GM23338 (cell line): ENCODE measurements around the gene NPTXR. TPM values are rescaled to one million over a fixed set of nuclear protein-coding genes. Genes with fewer than 3 reads are reported as not detected.

Experiments used
- ATAC-seq: fragments of 200-7000 bp; cut with Tn5 transposase; 3 replicates; pipeline ENCODE4 v1.9.1; 2020
- DNase-seq: peaks from one replicate; pipeline ENCODE4 v3.0.0-alpha.2; 2015; ENCODE audit warnings: low spot score
- H2AFZ ChIP-seq: fragments of 200-600 bp; sonication (generic); 2 replicates; pipeline ENCODE4 v1.8.0; 2016; ENCODE audit warnings: antibody characterized with exemption, mild to moderate bottlenecking, moderate library complexity
- H3F3A ChIP-seq: fragments of 200-600 bp; sonication (generic); replicated peaks from 2 replicates; pipeline ENCODE4 v1.8.0; 2017; ENCODE audit warnings: antibody characterized with exemption, mixed run types, low read depth
- H3K27ac ChIP-seq: fragments of 200-600 bp; sonication (generic); 2 replicates; pipeline ENCODE4 v1.6.1; 2016; ENCODE audit warnings: low read depth
- H3K27me3 ChIP-seq: fragments of 200-600 bp; sonication (generic); 2 replicates; pipeline ENCODE4 v1.8.0; 2016; ENCODE audit warnings: mild to moderate bottlenecking, mixed run types, moderate library complexity; ENCODE audit not compliant: insufficient read depth
- H3K36me3 ChIP-seq: fragments of 200-600 bp; sonication (generic); 2 replicates; pipeline ENCODE4 v1.8.0; 2016; ENCODE audit warnings: mild to moderate bottlenecking; ENCODE audit not compliant: insufficient read depth
- H3K4me1 ChIP-seq: fragments of 200-600 bp; sonication (generic); 2 replicates; pipeline ENCODE4 v1.8.0; 2016; ENCODE audit warnings: mild to moderate bottlenecking, moderate library complexity; ENCODE audit not compliant: insufficient read depth
- H3K4me2 ChIP-seq: fragments of 200-600 bp; sonication (generic); 2 replicates; pipeline ENCODE4 v1.7.1; 2017; ENCODE audit warnings: mixed run types
- H3K4me3 ChIP-seq: fragments of 200-600 bp; sonication (generic); 2 replicates; pipeline ENCODE4 v1.6.1; 2016; ENCODE audit warnings: mixed run types
- H3K79me2 ChIP-seq: fragments of 200-600 bp; sonication (generic); replicated peaks from 2 replicates; pipeline ENCODE4 v1.8.0; 2017; ENCODE audit warnings: mild to moderate bottlenecking; ENCODE audit not compliant: insufficient read depth
- H3K9me2 ChIP-seq: fragments of 200-600 bp; sonication (generic); 2 replicates; pipeline ENCODE4 v1.8.0; 2017; ENCODE audit not compliant: insufficient read depth
- H4K20me1 ChIP-seq: fragments of 200-600 bp; sonication (generic); replicated peaks from 2 replicates; pipeline ENCODE4 v1.8.0; 2017; ENCODE audit warnings: mild to moderate bottlenecking; ENCODE audit not compliant: insufficient read depth
- H3K27ac Mint-ChIP-seq: 2 replicates; pipeline ENCODE4 v1.8.0; 2020; ENCODE audit warnings: inconsistent platforms, mild to moderate bottlenecking, moderate library complexity, mixed read lengths
- H3K27me3 Mint-ChIP-seq: 3 replicates; pipeline ENCODE4 v1.8.0; 2022; ENCODE audit warnings: low read depth, mild to moderate bottlenecking, moderate library complexity, mixed read lengths, inconsistent platforms; ENCODE audit not compliant: insufficient read depth, poor library complexity
- H3K36me3 Mint-ChIP-seq: 3 replicates; pipeline ENCODE4 v1.8.0; 2021; ENCODE audit warnings: low read depth, mild to moderate bottlenecking, inconsistent platforms, moderate library complexity, mixed read lengths
- H3K4me1 Mint-ChIP-seq: 3 replicates; pipeline ENCODE4 v1.8.0; 2020; ENCODE audit warnings: mild to moderate bottlenecking, inconsistent platforms, mixed read lengths
- H3K4me3 Mint-ChIP-seq: 3 replicates; pipeline ENCODE4 v1.8.0; 2021; ENCODE audit warnings: moderate library complexity, mild to moderate bottlenecking, inconsistent platforms, mixed read lengths
- H3K9me3 Mint-ChIP-seq: 3 replicates; pipeline ENCODE4 v1.8.0; 2020; ENCODE audit warnings: moderate library complexity, mild to moderate bottlenecking, inconsistent platforms, mixed read lengths
- CREB1 ChIP-seq: fragments of 250-450 bp; sonication (Bioruptor Pico); IDR thresholded peaks from 2 replicates; pipeline ENCODE4 v1.5.0; 2020; ENCODE audit warnings: low read depth, mild to moderate bottlenecking, moderate library complexity
- CTCF ChIP-seq, 2 experiments: fragments of 200-600 bp in 1 of 2; sonication (generic) in 1 of 2; conservative IDR thresholded peaks; 2 replicates each; pipeline versions ENCODE4 v1.5.1 to v1.6.1; 2016 to 2017; ENCODE audit warnings: antibody characterized with exemption in 2 of 2, low read depth in 2 of 2, mild to moderate bottlenecking in 2 of 2, moderate library complexity in 1 of 2
- JUNB ChIP-seq: IDR thresholded peaks from one replicate; pipeline ENCODE4 v1.6.1; 2016; ENCODE audit warnings: antibody characterized with exemption; ENCODE audit not compliant: unreplicated experiment
- REST ChIP-seq: IDR thresholded peaks from one replicate; pipeline ENCODE4 v1.6.1; 2018; ENCODE audit warnings: antibody characterized with exemption; ENCODE audit not compliant: unreplicated experiment
- ZNF114 ChIP-seq: fragments of 250-450 bp; sonication (Bioruptor Pico); IDR thresholded peaks from 2 replicates; pipeline ENCODE4 v1.5.0; 2020; ENCODE audit warnings: mild to moderate bottlenecking, moderate library complexity
- ZNF331 ChIP-seq: fragments of 250-450 bp; sonication (Bioruptor Pico); IDR thresholded peaks from 2 replicates; pipeline ENCODE4 v1.5.0; 2020; ENCODE audit warnings: low read depth, mild to moderate bottlenecking, moderate library complexity
- polyA plus RNA-seq: library from polyadenylated mRNA; unstranded; fragments of >200 nt; fragmentation: Nextera tagmentation; extraction: Ambion mirVana; gene quantifications from 2 replicates; pipeline ENCODE4 v1.2.1, GENCODE V29; 2016
- total RNA-seq: library from RNA; depleted of rRNA; stranded (reverse); fragments of >200 nt; shearing (Covaris generic); gene quantifications from 2 replicates; pipeline ENCODE4 v1.2.3, GENCODE V29; 2014

Gene NPTXR
- total and polyA plus RNA-seq, 2 experiments from 2014 or later: 0.89 to 13.4 TPM

- TF ChIP-seq CTCF (conservative IDR thresholded peaks at IDR 0.05; ENCODE audit: low read depth in 2 of 2) (no peak), REST (no peak), JUNB (no peak), CREB1 (CRISPR knock-in tag) (no peak), ZNF331 (no peak)
Measured at GRCh38 chr22:38886333-38886732, 42.5 kb upstream of the NPTXR start (continued).

- no peak overlapping the region for H3K4me3 ChIP-seq
- DNase-seq (no peak), ATAC-seq (no peak)
- peak overlapping the region; percentile 53; the same call in 1 of the 2 replicates for H2AFZ ChIP-seq
- no peaks in the 10 kb centered on the region for H3K27me3 ChIP-seq
- no peaks in the 10 kb centered on the region for H4K20me1 ChIP-seq
- Mint-ChIP-seq H3K9me3 (peaks cover 3% of the 10 kb centered on the region; the same call in 1 of the 3 replicates), H3K4me3 (no peak overlapping the region), H3K36me3 (no peaks in the 10 kb centered on the region), H3K27me3 (peaks cover 11% of the 10 kb centered on the region), H3K4me1 (peaks cover 11% of the 10 kb centered on the region; the same call in 2 of the 3 replicates), H3K27ac (no peak overlapping the region)
- no peaks in the 10 kb centered on the region for H3K79me2 ChIP-seq
- no peak overlapping the region for H3K4me2 ChIP-seq
- H3K4me1 ChIP-seq: no peaks in the 10 kb centered on the region
- no peaks in the 10 kb centered on the region for H3F3A ChIP-seq
- no peaks in the 10 kb centered on the region; the same call in 1 of the 2 replicates for H3K9me2 ChIP-seq
- no peak overlapping the region for H3K27ac ChIP-seq
- H3K36me3 ChIP-seq: no peaks in the 10 kb centered on the region
- TF ChIP-seq ZNF114 (CRISPR knock-in tag) (no peak), CTCF (conservative IDR thresholded peaks at IDR 0.05; ENCODE audit: low read depth in 2 of 2) (no peak)
Measured at GRCh38 chr22:38882972-38883622, 39.3 kb upstream of the NPTXR start.
